Ascending aorta (tissue), 2 donors: Measurements from ENCODE around the gene HPCAL4. TPM values are rescaled to one million over a fixed set of nuclear protein-coding genes. Genes with fewer than 3 reads are reported as not detected.

Experiments
- DNase-seq, 2 donors: peaks; one replicate each; pipeline ENCODE4 v3.0.0-alpha.2; 2019; ENCODE audit warnings: low spot score in 2 of 2
- H3K27ac ChIP-seq, 2 donors: fragments of 200-600 bp; sonication (generic); one replicate each; pipeline ENCODE4 v1.5.1; 2016 to 2017; ENCODE audit warnings: mild to moderate bottlenecking in 1 of 2
- H3K27me3 ChIP-seq: fragments of 200-600 bp; sonication (generic); one replicate; pipeline ENCODE4 v1.5.1; 2017
- H3K36me3 ChIP-seq, 2 donors: fragments of 200-600 bp; sonication (generic); one replicate each; pipeline ENCODE4 v1.5.1; 2016
- H3K4me1 ChIP-seq, 2 donors: fragments of 200-600 bp; sonication (generic); one replicate each; pipeline ENCODE4 v1.5.1; 2016 to 2017; ENCODE audit warnings: mild to moderate bottlenecking in 1 of 2
- H3K4me3 ChIP-seq, 2 donors: fragments of 200-600 bp; sonication (generic); one replicate each; pipeline ENCODE4 v1.5.1; 2016 to 2017; ENCODE audit warnings: mild to moderate bottlenecking in 1 of 2
- H3K9me3 ChIP-seq, 2 donors: fragments of 200-600 bp; sonication (generic); one replicate each; pipeline ENCODE4 v1.5.1; 2016
- intact Hi-C: fragments of 100-400 bp; cut with DNase I; formaldehyde crosslinking; loops from one replicate; pipeline ENCODE4 v1.15.1; 2023
- total RNA-seq: library from RNA; depleted of rRNA; stranded (reverse); fragments of >200 nt; gene quantifications from one replicate; pipeline ENCODE4 v1.1.0, GENCODE V29; 2016
- TF ChIP-seq, protein P1 (sequence below), 3 experiments: fragments of 200-600 bp in 2 of 3; fragments of 450-650 bp in 1 of 3; sonication (generic) in 2 of 3; IDR thresholded peaks; one replicate each; pipeline ENCODE4 v1.5.1; 2016 to 2019; ENCODE audit warnings: antibody characterized with exemption in 3 of 3, mild to moderate bottlenecking in 1 of 3, moderate library complexity in 1 of 3

HPCAL4 gene
- total RNA-seq, 1 donor from 2014 or later, result not detected

DNA sequence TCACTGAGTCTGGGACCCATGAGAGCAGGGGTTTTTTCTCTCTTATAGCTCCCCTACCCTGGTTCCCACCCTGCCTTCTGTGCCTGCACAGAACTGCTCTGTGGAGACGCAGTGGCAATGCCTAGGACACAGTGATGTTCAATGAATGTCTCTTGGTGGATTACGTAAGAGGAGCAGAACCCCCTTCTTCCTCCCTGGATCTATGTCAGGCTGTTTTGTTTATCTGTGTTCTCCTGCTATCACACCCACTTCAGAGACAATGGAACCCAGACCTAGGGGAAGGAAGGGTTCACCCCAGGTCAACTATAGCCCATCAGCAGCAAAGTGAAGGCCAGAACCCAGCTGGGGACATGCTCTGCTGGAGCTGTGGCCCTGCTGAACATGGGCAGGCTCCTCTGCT lies 2.0 kb downstream of the HPCAL4 start:
- no peak for DNase-seq
- TF ChIP-seq, protein P1, sequence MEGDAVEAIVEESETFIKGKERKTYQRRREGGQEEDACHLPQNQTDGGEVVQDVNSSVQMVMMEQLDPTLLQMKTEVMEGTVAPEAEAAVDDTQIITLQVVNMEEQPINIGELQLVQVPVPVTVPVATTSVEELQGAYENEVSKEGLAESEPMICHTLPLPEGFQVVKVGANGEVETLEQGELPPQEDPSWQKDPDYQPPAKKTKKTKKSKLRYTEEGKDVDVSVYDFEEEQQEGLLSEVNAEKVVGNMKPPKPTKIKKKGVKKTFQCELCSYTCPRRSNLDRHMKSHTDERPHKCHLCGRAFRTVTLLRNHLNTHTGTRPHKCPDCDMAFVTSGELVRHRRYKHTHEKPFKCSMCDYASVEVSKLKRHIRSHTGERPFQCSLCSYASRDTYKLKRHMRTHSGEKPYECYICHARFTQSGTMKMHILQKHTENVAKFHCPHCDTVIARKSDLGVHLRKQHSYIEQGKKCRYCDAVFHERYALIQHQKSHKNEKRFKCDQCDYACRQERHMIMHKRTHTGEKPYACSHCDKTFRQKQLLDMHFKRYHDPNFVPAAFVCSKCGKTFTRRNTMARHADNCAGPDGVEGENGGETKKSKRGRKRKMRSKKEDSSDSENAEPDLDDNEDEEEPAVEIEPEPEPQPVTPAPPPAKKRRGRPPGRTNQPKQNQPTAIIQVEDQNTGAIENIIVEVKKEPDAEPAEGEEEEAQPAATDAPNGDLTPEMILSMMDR (IDR thresholded peaks at IDR 0.05), result no peak
- no peak overlapping the region for H3K27ac ChIP-seq
- H3K4me3 ChIP-seq, result no peak overlapping the region
- H3K36me3 ChIP-seq, result no peaks in the 10 kb centered on the region
- H3K9me3 ChIP-seq, result no peaks in the 10 kb centered on the region
- H3K4me1 ChIP-seq, result peaks cover 4 to 15% of the 10 kb centered on the region in 2 donors
- intact Hi-C loops, result no loop called here
- H3K27me3 ChIP-seq, result peaks cover 8% of the 10 kb centered on the region

GRCh38 chr1:39688706-39689105 lies 2.5 kb downstream of the HPCAL4 start:
- Histone ChIP-seq H3K4me3 (no peak overlapping the region), H3K4me1 (peaks cover 4 to 15% of the 10 kb centered on the region in 2 donors), H3K36me3 (no peaks in the 10 kb centered on the region), H3K9me3 (no peaks in the 10 kb centered on the region), H3K27me3 (peaks cover 8% of the 10 kb centered on the region), H3K27ac (no peak overlapping the region)
- no peak for DNase-seq
- intact Hi-C loops, result no loop called here
- TF ChIP-seq, protein P1 (IDR thresholded peaks at IDR 0.05), result no peak

- Histone ChIP-seq H3K4me3 (no peak overlapping the region), H3K36me3 (no peaks in the 10 kb centered on the region), H3K9me3 (no peaks in the 10 kb centered on the region), H3K27ac (no peak overlapping the region), H3K4me1 (peaks cover 2 to 13% of the 10 kb centered on the region in 2 donors), H3K27me3 (peaks cover 2% of the 10 kb centered on the region)
- DNase-seq, result no peak
- intact Hi-C loops, result no loop called here
- TF ChIP-seq, protein P1 (IDR thresholded peaks at IDR 0.05), result no peak
These were observed 4.0 kb downstream of the HPCAL4 start for GRCh38 chr1:39687243-39687642.

DNA sequence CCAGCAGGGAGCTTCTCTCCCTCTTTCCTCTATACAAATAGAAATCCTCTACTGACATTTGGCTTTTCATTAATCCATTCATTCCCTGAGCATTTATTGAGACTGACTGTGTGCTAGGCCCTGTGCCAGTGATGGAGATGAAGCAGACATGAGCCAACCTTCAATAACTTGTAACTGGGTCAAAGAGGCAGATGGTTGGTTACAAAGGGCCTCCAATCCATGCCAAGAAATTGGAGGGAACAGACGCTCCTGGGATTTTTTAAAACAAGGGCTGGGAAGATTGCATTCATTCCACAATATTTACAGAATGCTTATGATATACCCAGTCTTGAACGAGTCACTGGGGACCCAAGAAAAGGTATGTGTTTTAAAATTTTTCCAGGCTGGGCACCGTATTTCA lies 6.2 kb downstream of the HPCAL4 start:
- no peak for DNase-seq
- Histone ChIP-seq H3K4me1 (no peaks in the 10 kb centered on the region), H3K36me3 (no peaks in the 10 kb centered on the region), H3K27ac (no peak overlapping the region), H3K4me3 (no peak overlapping the region), H3K27me3 (no peaks in the 10 kb centered on the region), H3K9me3 (no peaks in the 10 kb centered on the region)
- TF ChIP-seq, protein P1 (IDR thresholded peaks at IDR 0.05), result no peak
- intact Hi-C loops, result no loop called here

GRCh38 chr1:39684313-39684664 lies 6.9 kb downstream of the HPCAL4 start:
- intact Hi-C loops, result no loop called here
- TF ChIP-seq, protein P1 (IDR thresholded peaks at IDR 0.05), result no peak
- Histone ChIP-seq H3K9me3 (no peaks in the 10 kb centered on the region), H3K4me1 (no peaks in the 10 kb centered on the region), H3K4me3 (no peak overlapping the region), H3K27me3 (no peaks in the 10 kb centered on the region), H3K27ac (no peak overlapping the region), H3K36me3 (no peaks in the 10 kb centered on the region)
- DNase-seq, result no peak
